ENCODE data around the gene MTIF3. TPM values are rescaled to one million over a fixed set of nuclear protein-coding genes. Genes with fewer than 3 reads are reported as not detected.

The MTIF3 gene
- polyA plus RNA-seq, 3 donors = 61.6 to 135 (median 86.6) TPM

- Histone ChIP-seq H2AFZ (ENCODE audit: insufficient read depth, low read depth, low read length, poor library complexity, severe bottlenecking) (no peak overlapping the region), H3K79me2 (ENCODE audit: insufficient read depth, low read length) (peaks cover 18% of the 10 kb centered on the region), H3K9me3 (replicated peaks in 1 of 2; ENCODE audit: control insufficient read depth in 1 of 2, insufficient read depth in 1 of 2, low read length in 2 of 2) (no peaks in the 10 kb centered on the region), H3K4me3 (replicated peaks in 1 of 3; ENCODE audit: low read depth in 2 of 3, low read length in 3 of 3) (no peak overlapping the region), H3K4me1 (ENCODE audit: control insufficient read depth in 1 of 2, insufficient read depth in 2 of 2, low read length in 2 of 2) (no peaks in the 10 kb centered on the region), H3K27ac (ENCODE audit: low read depth in 1 of 2, low read length in 2 of 2) (peak overlapping the region in 1 of 2 donors; percentile 37), H3K9ac (ENCODE audit: insufficient read depth, low read length, poor library complexity, severe bottlenecking) (no peak overlapping the region), H4K20me1 (ENCODE audit: insufficient read depth, low read length) (peaks cover 41% of the 10 kb centered on the region), H3K27me3 (ENCODE audit: control insufficient read depth in 2 of 2, insufficient read depth in 2 of 2, low read length in 2 of 2) (no peaks in the 10 kb centered on the region), H3K4me2 (replicated peaks; ENCODE audit: extremely low read depth, low read length, poor library complexity, severe bottlenecking) (no peak overlapping the region), H3K36me3 (replicated peaks in 1 of 2; ENCODE audit: control insufficient read depth in 1 of 2, insufficient read depth in 2 of 2, low read length in 2 of 2) (peaks cover 73 to 94% of the 10 kb centered on the region in 2 donors)
- TF ChIP-seq, protein P1, sequence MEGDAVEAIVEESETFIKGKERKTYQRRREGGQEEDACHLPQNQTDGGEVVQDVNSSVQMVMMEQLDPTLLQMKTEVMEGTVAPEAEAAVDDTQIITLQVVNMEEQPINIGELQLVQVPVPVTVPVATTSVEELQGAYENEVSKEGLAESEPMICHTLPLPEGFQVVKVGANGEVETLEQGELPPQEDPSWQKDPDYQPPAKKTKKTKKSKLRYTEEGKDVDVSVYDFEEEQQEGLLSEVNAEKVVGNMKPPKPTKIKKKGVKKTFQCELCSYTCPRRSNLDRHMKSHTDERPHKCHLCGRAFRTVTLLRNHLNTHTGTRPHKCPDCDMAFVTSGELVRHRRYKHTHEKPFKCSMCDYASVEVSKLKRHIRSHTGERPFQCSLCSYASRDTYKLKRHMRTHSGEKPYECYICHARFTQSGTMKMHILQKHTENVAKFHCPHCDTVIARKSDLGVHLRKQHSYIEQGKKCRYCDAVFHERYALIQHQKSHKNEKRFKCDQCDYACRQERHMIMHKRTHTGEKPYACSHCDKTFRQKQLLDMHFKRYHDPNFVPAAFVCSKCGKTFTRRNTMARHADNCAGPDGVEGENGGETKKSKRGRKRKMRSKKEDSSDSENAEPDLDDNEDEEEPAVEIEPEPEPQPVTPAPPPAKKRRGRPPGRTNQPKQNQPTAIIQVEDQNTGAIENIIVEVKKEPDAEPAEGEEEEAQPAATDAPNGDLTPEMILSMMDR (IDR thresholded peaks at IDR 0.05) = no peak
- WGBS (ENCODE audit: insufficient coverage) = 100% methylated on average over 1 of the region's 2 CpGs
- Mint-ChIP-seq H3K4me1 (peaks cover 7% of the 10 kb centered on the region), H3K4me3 (no peak overlapping the region), H3K36me3 (peaks cover 85 to 88% of the 10 kb centered on the region in 2 donors), H3K27ac (peak overlapping the region in 3 of 7 donors; percentile 6 to 65 (median 58)), H3K27me3 (ENCODE audit: low read depth in 3 of 3) (peaks cover 0 to 1% (median 0%) of the 10 kb centered on the region in 3 donors), H3K9me3 (peaks cover 0 to 3% (median 0%) of the 10 kb centered on the region in 7 donors)
- intact Hi-C loops (cut with micrococcal nuclease) = no loop called here
- no peak for DNase-seq
These were observed 13.2 kb downstream of the MTIF3 start for GRCh38 chr13:27437126-27437525.

- Mint-ChIP-seq H3K9me3 (no peaks in the 10 kb centered on the region), H3K36me3 (peaks cover 78 to 91% of the 10 kb centered on the region in 2 donors), H3K4me3 (no peak overlapping the region), H3K27ac (peak overlapping the region in 3 of 7 donors; percentile 15 to 68 (median 45)), H3K27me3 (ENCODE audit: low read depth in 3 of 3) (no peaks in the 10 kb centered on the region), H3K4me1 (peaks cover 12% of the 10 kb centered on the region)
- Histone ChIP-seq H3K27me3 (ENCODE audit: control insufficient read depth in 2 of 2, insufficient read depth in 2 of 2, low read length in 2 of 2) (no peaks in the 10 kb centered on the region), H3K4me3 (replicated peaks in 1 of 3; ENCODE audit: low read depth in 2 of 3, low read length in 3 of 3) (no peak overlapping the region), H3K36me3 (replicated peaks in 1 of 2; ENCODE audit: control insufficient read depth in 1 of 2, insufficient read depth in 2 of 2, low read length in 2 of 2) (peaks cover 87 to 97% of the 10 kb centered on the region in 2 donors), H4K20me1 (ENCODE audit: insufficient read depth, low read length) (peaks cover 47% of the 10 kb centered on the region), H2AFZ (ENCODE audit: insufficient read depth, low read depth, low read length, poor library complexity, severe bottlenecking) (no peak overlapping the region), H3K9me3 (replicated peaks in 1 of 2; ENCODE audit: control insufficient read depth in 1 of 2, insufficient read depth in 1 of 2, low read length in 2 of 2) (no peaks in the 10 kb centered on the region), H3K79me2 (ENCODE audit: insufficient read depth, low read length) (peaks cover 32% of the 10 kb centered on the region), H3K4me2 (replicated peaks; ENCODE audit: extremely low read depth, low read length, poor library complexity, severe bottlenecking) (no peak overlapping the region), H3K9ac (ENCODE audit: insufficient read depth, low read length, poor library complexity, severe bottlenecking) (no peak overlapping the region), H3K27ac (ENCODE audit: low read depth in 1 of 2, low read length in 2 of 2) (peak overlapping the region in 1 of 2 donors; percentile 2), H3K4me1 (ENCODE audit: control insufficient read depth in 1 of 2, insufficient read depth in 2 of 2, low read length in 2 of 2) (peaks cover 10 to 12% of the 10 kb centered on the region in 2 donors)
- intact Hi-C loops (cut with micrococcal nuclease) = no loop called here
- DNase-seq = no peak
- WGBS (ENCODE audit: insufficient coverage) = 76% methylated on average over 8 of the region's 12 CpGs
- TF ChIP-seq, protein P1 (IDR thresholded peaks at IDR 0.05) = no peak
These were observed 17.7 kb downstream of the MTIF3 start for GRCh38 chr13:27432611-27433210.

Data from CD14-positive monocyte (primary cell).